ENCODE data around the gene CDADC1.
"Not testable (repeated sequence)": the region's sequence is repeated elsewhere in the genome, so short reads cannot be mapped to it uniquely, and the experiment has no call there.

GRCh38 chr13:49294723-49295122 lies 47.0 kb downstream of the CDADC1 start:
- TF ChIP-seq CTCF, POLR2A (IDR thresholded peaks at IDR 0.05): not testable (repeated sequence)

Data from right lobe of liver (tissue), 4 donors.